Activated B cell treated with CpG ODN at 0.5 μM for 24 hours (primary cell): ENCODE results near the gene BEND7. TPM values are rescaled to one million over a fixed set of nuclear protein-coding genes. Genes with fewer than 3 reads are reported as not detected.

Experiments
- ATAC-seq: fragments of 200-7000 bp; cut with Tn5 transposase; one replicate; pipeline ENCODE4 v1.10.0; 2021; ENCODE audit warnings: low read depth, mild to moderate bottlenecking, moderate library complexity
- CTCF ChIA-PET: fragments of 350-600 bp; sonication (Branson Sonifier 250); formaldehyde crosslinking; loops from one replicate; lab custom pipeline; 2021; ENCODE audit warnings: antibody characterized with exemption; lab: Charles Lee
- POLR2A ChIA-PET: fragments of 350-600 bp; sonication (Branson Sonifier 250); formaldehyde crosslinking; loops from one replicate; lab custom pipeline; 2021; ENCODE audit warnings: antibody characterized with exemption; lab: Charles Lee
- DNase-seq: peaks from one replicate; pipeline ENCODE4 v3.0.0; 2022
- H3K27ac Mint-ChIP-seq: one replicate; pipeline ENCODE4 v1.8.0; 2020; ENCODE audit warnings: mixed read lengths
- H3K27me3 Mint-ChIP-seq: one replicate; pipeline ENCODE4 v1.8.0; 2021; ENCODE audit warnings: mixed read lengths
- H3K36me3 Mint-ChIP-seq: one replicate; pipeline ENCODE4 v1.8.0; 2021; ENCODE audit warnings: low read depth, mixed read lengths
- H3K4me1 Mint-ChIP-seq: one replicate; pipeline ENCODE4 v1.8.0; 2021; ENCODE audit warnings: mixed read lengths
- H3K4me3 Mint-ChIP-seq: one replicate; pipeline ENCODE4 v1.8.0; 2020; ENCODE audit warnings: mild to moderate bottlenecking, mixed read lengths
- H3K9me3 Mint-ChIP-seq: one replicate; pipeline ENCODE4 v1.8.0; 2020; ENCODE audit warnings: mixed read lengths
- CTCF ChIP-seq: fragments of 200-600 bp; IDR thresholded peaks from one replicate; pipeline ENCODE4 v1.8.0; 2022; ENCODE audit warnings: antibody characterized with exemption, mild to moderate bottlenecking
- intact Hi-C: fragments of 100-400 bp; cut with micrococcal nuclease; formaldehyde crosslinking; loops from one replicate; pipeline ENCODE4 v1.15.1; 2024
- total RNA-seq: library from RNA; stranded (reverse); gene quantifications from 2 replicates; pipeline ENCODE4 v1.2.3, GENCODE V29; 2022

Gene BEND7
- total RNA-seq, 1 donor from 2014 or later = not detected

- ChIA-PET CTCF (no interaction called here), POLR2A (no interaction called here)
- Mint-ChIP-seq H3K4me3 (no peak overlapping the region), H3K9me3 (peaks cover 4% of the 10 kb centered on the region), H3K27me3 (peaks cover 10% of the 10 kb centered on the region), H3K27ac (no peak overlapping the region), H3K4me1 (peaks cover 21% of the 10 kb centered on the region), H3K36me3 (no peaks in the 10 kb centered on the region)
- ATAC-seq (no peak), DNase-seq (no peak)
- intact Hi-C loops = no loop called here
- TF ChIP-seq CTCF = no peak
These were observed 103.4 kb downstream of the BEND7 start for GRCh38 chr10:13425397-13425796.

- ATAC-seq = no peak
- no peak for TF ChIP-seq CTCF
- peaks cover 6% of the 10 kb centered on the region for H3K27me3 Mint-ChIP-seq
- H3K27ac Mint-ChIP-seq = peak overlapping the region; percentile 8
- peaks cover 22% of the 10 kb centered on the region for H3K4me1 Mint-ChIP-seq
- DNase-seq = no peak
- intact Hi-C loops = no loop called here
- ChIA-PET POLR2A (no interaction called here), CTCF (no interaction called here)
- H3K9me3 Mint-ChIP-seq = peaks cover 4% of the 10 kb centered on the region
- H3K4me3 Mint-ChIP-seq = peak overlapping the region; percentile 61
- H3K36me3 Mint-ChIP-seq = no peaks in the 10 kb centered on the region
These were observed 106.0 kb downstream of the BEND7 start for GRCh38 chr10:13422800-13423199.

GRCh38 chr10:13421382-13421917 lies 107.4 kb downstream of the BEND7 start:
- H3K4me3 Mint-ChIP-seq = no peak overlapping the region
- H3K27ac Mint-ChIP-seq = no peak overlapping the region
- ChIA-PET POLR2A (no interaction called here), CTCF (no interaction called here)
- intact Hi-C loops = no loop called here
- DNase-seq (no peak), ATAC-seq (no peak)
- peaks cover 4% of the 10 kb centered on the region for H3K9me3 Mint-ChIP-seq
- H3K4me1 Mint-ChIP-seq = peaks cover 32% of the 10 kb centered on the region
- H3K27me3 Mint-ChIP-seq = peaks cover 2% of the 10 kb centered on the region
- H3K36me3 Mint-ChIP-seq = no peaks in the 10 kb centered on the region
- no peak for TF ChIP-seq CTCF

- H3K36me3 Mint-ChIP-seq = no peaks in the 10 kb centered on the region
- peaks cover 32% of the 10 kb centered on the region for H3K4me1 Mint-ChIP-seq
- H3K27me3 Mint-ChIP-seq = peaks cover 2% of the 10 kb centered on the region
- H3K9me3 Mint-ChIP-seq = peaks cover 4% of the 10 kb centered on the region
- H3K27ac Mint-ChIP-seq = no peak overlapping the region
- CTCF ChIA-PET = interaction anchor here (0.7 to 0.8 kb wide), 2 partner anchors 21 to 153 kb away, joined by 3 read pairs; no protein-coding TSS in a partner anchor
- intact Hi-C loops = no loop called here
- TF ChIP-seq CTCF = no peak
- DNase-seq (no peak), ATAC-seq (no peak)
- POLR2A ChIA-PET = no interaction called here
- no peak overlapping the region for H3K4me3 Mint-ChIP-seq
These were observed 108.1 kb downstream of the BEND7 start for GRCh38 chr10:13420532-13421307.

GRCh38 chr10:13417459-13418126 lies 111.2 kb downstream of the BEND7 start:
- ChIA-PET POLR2A (no interaction called here), CTCF (interaction anchor here (1.0 kb wide), 1 partner anchor 22 kb away, joined by 3 read pairs; no protein-coding TSS in a partner anchor)
- no peak overlapping the region for H3K27ac Mint-ChIP-seq
- DNase-seq (no peak), ATAC-seq (no peak)
- intact Hi-C loops = no loop called here
- H3K4me1 Mint-ChIP-seq = peaks cover 20% of the 10 kb centered on the region
- peaks cover 11% of the 10 kb centered on the region for H3K9me3 Mint-ChIP-seq
- H3K4me3 Mint-ChIP-seq = no peak overlapping the region
- no peak for TF ChIP-seq CTCF
- H3K27me3 Mint-ChIP-seq = peaks cover 7% of the 10 kb centered on the region
- H3K36me3 Mint-ChIP-seq = no peaks in the 10 kb centered on the region
